ENCODE data around the gene LYZL6. TPM values are rescaled to one million over a fixed set of nuclear protein-coding genes. Genes with fewer than 3 reads are reported as not detected.

LYZL6 gene
- total and polyA plus RNA-seq, 2 donors from 2014 or later = not detected

DNA sequence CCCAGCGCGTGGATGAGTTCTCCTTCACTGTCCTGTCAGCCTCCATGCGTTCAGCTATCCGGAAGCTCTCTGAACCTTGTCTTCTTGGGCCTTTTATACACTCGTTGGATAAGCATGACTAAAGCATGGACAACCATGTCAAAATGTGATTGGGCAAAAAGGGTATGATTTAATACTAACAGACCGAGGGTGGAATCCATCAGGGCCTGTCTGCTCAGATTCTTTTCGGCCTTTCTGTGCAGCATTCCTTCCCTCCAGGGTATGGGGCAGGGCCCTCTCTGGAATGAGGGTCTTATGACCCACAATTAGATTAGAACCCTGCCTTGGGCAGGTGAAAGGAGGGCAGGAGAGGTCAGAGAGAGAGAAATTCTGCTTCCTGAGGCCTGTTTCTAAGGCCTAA is 49.3 kb downstream of the LYZL6 start:
- Histone ChIP-seq H3K36me3 (ENCODE audit: control insufficient read depth in 2 of 3, insufficient read depth in 3 of 3, low read length in 3 of 3) (no peaks in the 10 kb centered on the region), H3K9ac (ENCODE audit: low read length in 3 of 3) (no peak overlapping the region), H3K4me3 (ENCODE audit: low read length in 3 of 3) (no peak overlapping the region), H3K9me3 (ENCODE audit: control insufficient read depth in 2 of 3, insufficient read depth in 1 of 3, low read length in 3 of 3) (no peaks in the 10 kb centered on the region), H3K27me3 (ENCODE audit: control insufficient read depth, insufficient read depth, low read length) (no peaks in the 10 kb centered on the region), H3K4me1 (ENCODE audit: control insufficient read depth in 2 of 3, insufficient read depth in 2 of 3, low read depth in 1 of 3, low read length in 3 of 3) (peaks cover 2 to 4% (median 3%) of the 10 kb centered on the region in 3 donors), H3K27ac (ENCODE audit: low read depth in 2 of 2, low read length in 2 of 2) (no peak overlapping the region)
- TF ChIP-seq CTCF (IDR thresholded peaks at IDR 0.05; ENCODE audit: borderline replicate concordance, extremely low read depth, insufficient read depth) = no peak
- FAIRE-seq (no peak), DNase-seq (no peak)
- intact Hi-C loops (cut with DNase I) = no loop called here

- Histone ChIP-seq H3K4me3 (ENCODE audit: low read length in 3 of 3) (no peak overlapping the region), H3K9me3 (ENCODE audit: control insufficient read depth in 2 of 3, insufficient read depth in 1 of 3, low read length in 3 of 3) (no peaks in the 10 kb centered on the region), H3K9ac (ENCODE audit: low read length in 3 of 3) (no peak overlapping the region), H3K27ac (ENCODE audit: low read depth in 2 of 2, low read length in 2 of 2) (no peak overlapping the region), H3K27me3 (ENCODE audit: control insufficient read depth, insufficient read depth, low read length) (no peaks in the 10 kb centered on the region), H3K4me1 (ENCODE audit: control insufficient read depth in 2 of 3, insufficient read depth in 2 of 3, low read depth in 1 of 3, low read length in 3 of 3) (peaks cover under 1 to 4% (median 3%) of the 10 kb centered on the region in 3 donors), H3K36me3 (ENCODE audit: control insufficient read depth in 2 of 3, insufficient read depth in 3 of 3, low read length in 3 of 3) (no peaks in the 10 kb centered on the region)
- DNase-seq (no peak), FAIRE-seq (no peak)
- no peak for TF ChIP-seq CTCF (IDR thresholded peaks at IDR 0.05; ENCODE audit: borderline replicate concordance, extremely low read depth, insufficient read depth)
- intact Hi-C loops (cut with DNase I) = no loop called here
These were observed 49.8 kb downstream of the LYZL6 start for GRCh38 chr17:35893751-35894150.

GRCh38 chr17:35892091-35893035 is 51.1 kb downstream of the LYZL6 start:
- DNase-seq = no peak
- intact Hi-C loops (cut with DNase I) = no loop called here
- no peak for TF ChIP-seq CTCF (IDR thresholded peaks at IDR 0.05; ENCODE audit: borderline replicate concordance, extremely low read depth, insufficient read depth)
- Histone ChIP-seq H3K27ac (ENCODE audit: low read depth in 2 of 2, low read length in 2 of 2) (no peak overlapping the region), H3K4me1 (ENCODE audit: control insufficient read depth in 2 of 3, insufficient read depth in 2 of 3, low read depth in 1 of 3, low read length in 3 of 3) (peaks cover 0 to 4% (median 3%) of the 10 kb centered on the region in 3 donors), H3K9me3 (ENCODE audit: control insufficient read depth in 2 of 3, insufficient read depth in 1 of 3, low read length in 3 of 3) (no peaks in the 10 kb centered on the region), H3K36me3 (ENCODE audit: control insufficient read depth in 2 of 3, insufficient read depth in 3 of 3, low read length in 3 of 3) (no peaks in the 10 kb centered on the region), H3K4me3 (ENCODE audit: low read length in 3 of 3) (no peak overlapping the region), H3K9ac (ENCODE audit: low read length in 3 of 3) (no peak overlapping the region), H3K27me3 (ENCODE audit: control insufficient read depth, insufficient read depth, low read length) (no peaks in the 10 kb centered on the region)
- no peak for FAIRE-seq
